ENCODE results near the gene NR3C2. TPM values are rescaled to one million over a fixed set of nuclear protein-coding genes. Genes with fewer than 3 reads are reported as not detected.

The NR3C2 gene
- polyA plus RNA-seq, 1 donor from 2014 or later = 0.06 TPM

DNA sequence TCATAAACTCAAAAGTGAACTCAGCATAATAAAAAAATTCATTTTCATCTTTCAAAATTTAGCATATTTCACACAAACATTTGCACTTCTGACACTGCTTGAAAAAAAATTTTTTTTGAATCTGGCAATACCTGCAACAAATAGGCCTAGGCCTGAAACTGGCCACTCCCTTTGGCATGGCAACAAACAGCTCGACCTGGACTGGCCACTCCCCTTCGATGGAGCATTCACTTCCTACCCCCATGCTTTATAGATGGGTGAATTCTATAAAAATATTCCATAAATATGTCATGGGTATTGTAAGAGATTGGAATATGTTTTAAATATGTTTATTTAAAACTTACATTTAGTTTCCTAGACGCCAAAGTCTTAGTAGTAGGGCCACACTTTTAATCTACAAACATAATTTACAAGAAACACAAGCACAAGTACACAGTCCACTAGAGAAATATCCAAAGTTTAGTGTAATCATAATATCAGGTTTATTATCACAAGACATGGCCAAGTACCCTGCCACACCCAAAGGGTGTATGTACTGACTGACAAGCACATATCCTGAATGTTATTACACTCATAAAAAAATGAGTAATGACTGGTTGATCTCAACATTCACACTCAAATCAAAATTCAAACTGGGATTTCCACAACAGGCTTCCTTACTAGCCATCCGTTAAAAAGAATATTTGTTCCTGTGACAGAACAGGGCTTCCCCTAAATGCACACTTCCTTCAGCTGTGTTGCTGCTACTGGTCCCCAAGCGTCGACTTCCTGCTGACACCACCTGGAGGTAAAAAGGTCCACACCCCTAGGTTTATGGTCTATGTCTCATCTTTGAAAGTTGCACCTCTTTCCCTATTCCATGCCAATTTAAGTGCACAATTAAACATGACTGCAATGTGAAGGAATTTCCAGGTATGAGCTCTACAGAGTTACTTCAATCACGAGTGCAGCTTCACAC is 271.5 kb downstream of the NR3C2 start:
- Histone ChIP-seq H3K9ac (ENCODE audit: low read length) (no peak overlapping the region), H3F3A (ENCODE audit: insufficient read depth, low read length, poor library complexity, severe bottlenecking) (no peaks in the 10 kb centered on the region), H3K9me2 (ENCODE audit: insufficient read depth, low read length) (no peaks in the 10 kb centered on the region), H3K36me3 (ENCODE audit: insufficient read depth, low read length) (no peaks in the 10 kb centered on the region), H3K79me2 (replicated peaks; ENCODE audit: insufficient read depth, low read length) (no peaks in the 10 kb centered on the region), H4K20me1 (ENCODE audit: insufficient read depth) (no peaks in the 10 kb centered on the region), H3K9me3 (ENCODE audit: low read length) (no peaks in the 10 kb centered on the region), H3K27me3 (ENCODE audit: insufficient read depth, low read depth, low read length) (no peaks in the 10 kb centered on the region), H3K4me2 (ENCODE audit: low read length) (no peak overlapping the region), H3K27ac (ENCODE audit: low read length) (no peak overlapping the region), H3K4me3 (ENCODE audit: low read length) (no peak overlapping the region), H2AFZ (ENCODE audit: low read depth, low read length) (no peak overlapping the region)
- no peak for TF ChIP-seq POLR2AphosphoS5 (IDR thresholded peaks at IDR 0.05)
- TF ChIP-seq MXI1 (conservative IDR thresholded peaks at IDR 0.05; ENCODE audit: poor library complexity, severe bottlenecking) = no peak
- TF ChIP-seq SMC3 (conservative IDR thresholded peaks at IDR 0.05; ENCODE audit: poor library complexity) = no peak
- TF ChIP-seq RAD21 (conservative IDR thresholded peaks at IDR 0.05) = no peak
- TF ChIP-seq, protein P1, sequence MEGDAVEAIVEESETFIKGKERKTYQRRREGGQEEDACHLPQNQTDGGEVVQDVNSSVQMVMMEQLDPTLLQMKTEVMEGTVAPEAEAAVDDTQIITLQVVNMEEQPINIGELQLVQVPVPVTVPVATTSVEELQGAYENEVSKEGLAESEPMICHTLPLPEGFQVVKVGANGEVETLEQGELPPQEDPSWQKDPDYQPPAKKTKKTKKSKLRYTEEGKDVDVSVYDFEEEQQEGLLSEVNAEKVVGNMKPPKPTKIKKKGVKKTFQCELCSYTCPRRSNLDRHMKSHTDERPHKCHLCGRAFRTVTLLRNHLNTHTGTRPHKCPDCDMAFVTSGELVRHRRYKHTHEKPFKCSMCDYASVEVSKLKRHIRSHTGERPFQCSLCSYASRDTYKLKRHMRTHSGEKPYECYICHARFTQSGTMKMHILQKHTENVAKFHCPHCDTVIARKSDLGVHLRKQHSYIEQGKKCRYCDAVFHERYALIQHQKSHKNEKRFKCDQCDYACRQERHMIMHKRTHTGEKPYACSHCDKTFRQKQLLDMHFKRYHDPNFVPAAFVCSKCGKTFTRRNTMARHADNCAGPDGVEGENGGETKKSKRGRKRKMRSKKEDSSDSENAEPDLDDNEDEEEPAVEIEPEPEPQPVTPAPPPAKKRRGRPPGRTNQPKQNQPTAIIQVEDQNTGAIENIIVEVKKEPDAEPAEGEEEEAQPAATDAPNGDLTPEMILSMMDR (IDR thresholded peaks at IDR 0.05; ENCODE audit: poor library complexity, severe bottlenecking) = no peak
- no peak for TF ChIP-seq EZH2 (IDR thresholded peaks at IDR 0.05; ENCODE audit: borderline replicate concordance, insufficient read depth, low read length, poor library complexity, severe bottlenecking)
- TF ChIP-seq, protein P2, sequence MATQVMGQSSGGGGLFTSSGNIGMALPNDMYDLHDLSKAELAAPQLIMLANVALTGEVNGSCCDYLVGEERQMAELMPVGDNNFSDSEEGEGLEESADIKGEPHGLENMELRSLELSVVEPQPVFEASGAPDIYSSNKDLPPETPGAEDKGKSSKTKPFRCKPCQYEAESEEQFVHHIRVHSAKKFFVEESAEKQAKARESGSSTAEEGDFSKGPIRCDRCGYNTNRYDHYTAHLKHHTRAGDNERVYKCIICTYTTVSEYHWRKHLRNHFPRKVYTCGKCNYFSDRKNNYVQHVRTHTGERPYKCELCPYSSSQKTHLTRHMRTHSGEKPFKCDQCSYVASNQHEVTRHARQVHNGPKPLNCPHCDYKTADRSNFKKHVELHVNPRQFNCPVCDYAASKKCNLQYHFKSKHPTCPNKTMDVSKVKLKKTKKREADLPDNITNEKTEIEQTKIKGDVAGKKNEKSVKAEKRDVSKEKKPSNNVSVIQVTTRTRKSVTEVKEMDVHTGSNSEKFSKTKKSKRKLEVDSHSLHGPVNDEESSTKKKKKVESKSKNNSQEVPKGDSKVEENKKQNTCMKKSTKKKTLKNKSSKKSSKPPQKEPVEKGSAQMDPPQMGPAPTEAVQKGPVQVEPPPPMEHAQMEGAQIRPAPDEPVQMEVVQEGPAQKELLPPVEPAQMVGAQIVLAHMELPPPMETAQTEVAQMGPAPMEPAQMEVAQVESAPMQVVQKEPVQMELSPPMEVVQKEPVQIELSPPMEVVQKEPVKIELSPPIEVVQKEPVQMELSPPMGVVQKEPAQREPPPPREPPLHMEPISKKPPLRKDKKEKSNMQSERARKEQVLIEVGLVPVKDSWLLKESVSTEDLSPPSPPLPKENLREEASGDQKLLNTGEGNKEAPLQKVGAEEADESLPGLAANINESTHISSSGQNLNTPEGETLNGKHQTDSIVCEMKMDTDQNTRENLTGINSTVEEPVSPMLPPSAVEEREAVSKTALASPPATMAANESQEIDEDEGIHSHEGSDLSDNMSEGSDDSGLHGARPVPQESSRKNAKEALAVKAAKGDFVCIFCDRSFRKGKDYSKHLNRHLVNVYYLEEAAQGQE (IDR thresholded peaks at IDR 0.05; ENCODE audit: borderline replicate concordance) = no peak
- TF ChIP-seq EP300 (conservative IDR thresholded peaks at IDR 0.05; ENCODE audit: poor library complexity, severe bottlenecking) = no peak
- no peak for TF ChIP-seq TAF1 (IDR thresholded peaks at IDR 0.05; ENCODE audit: low read depth)

DNA sequence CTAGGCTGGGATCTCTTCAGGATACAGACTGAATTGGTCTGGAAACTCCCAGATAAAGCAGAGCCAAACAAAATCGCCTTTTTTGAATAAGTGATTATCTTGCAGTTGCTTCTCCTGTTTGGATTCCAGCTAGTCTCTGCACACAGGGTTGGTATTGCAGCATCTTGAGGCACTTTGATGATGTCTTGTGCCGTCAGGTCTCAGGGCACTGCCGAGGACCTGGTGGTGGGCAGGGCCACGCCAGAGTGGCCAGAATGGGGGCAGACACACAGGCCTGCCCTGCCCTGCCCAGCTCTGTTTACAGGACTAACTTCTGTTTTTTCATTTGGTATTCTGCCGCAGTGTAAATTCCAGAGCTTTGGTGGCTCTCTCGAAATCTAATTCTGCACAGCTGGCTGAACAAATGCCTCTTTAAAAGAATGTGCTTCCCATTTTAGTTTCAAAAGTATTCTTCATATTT is 276.1 kb downstream of the NR3C2 start:
- H3K4me3 ChIP-seq (ENCODE audit: low read length) = no peak overlapping the region
- TF ChIP-seq, protein P1 (IDR thresholded peaks at IDR 0.05; ENCODE audit: poor library complexity, severe bottlenecking) = no peak
- TF ChIP-seq POLR2AphosphoS5 (IDR thresholded peaks at IDR 0.05) = no peak
- no peak for TF ChIP-seq EZH2 (IDR thresholded peaks at IDR 0.05; ENCODE audit: borderline replicate concordance, insufficient read depth, low read length, poor library complexity, severe bottlenecking)
- TF ChIP-seq TAF1 (IDR thresholded peaks at IDR 0.05; ENCODE audit: low read depth) = no peak
- TF ChIP-seq, protein P2 (IDR thresholded peaks at IDR 0.05; ENCODE audit: borderline replicate concordance) = no peak
- no peak for TF ChIP-seq RAD21 (conservative IDR thresholded peaks at IDR 0.05)
- TF ChIP-seq EP300 (conservative IDR thresholded peaks at IDR 0.05; ENCODE audit: poor library complexity, severe bottlenecking) = no peak
- no peak for TF ChIP-seq SMC3 (conservative IDR thresholded peaks at IDR 0.05; ENCODE audit: poor library complexity)
- TF ChIP-seq MXI1 (conservative IDR thresholded peaks at IDR 0.05; ENCODE audit: poor library complexity, severe bottlenecking) = no peak
- H4K20me1 ChIP-seq (ENCODE audit: insufficient read depth) = no peaks in the 10 kb centered on the region
- H3K27ac ChIP-seq (ENCODE audit: low read length) = no peak overlapping the region
- no peaks in the 10 kb centered on the region for H3K9me2 ChIP-seq (ENCODE audit: insufficient read depth, low read length)
- H3K4me2 ChIP-seq (ENCODE audit: low read length) = no peak overlapping the region
- H3K27me3 ChIP-seq (ENCODE audit: insufficient read depth, low read depth, low read length) = no peaks in the 10 kb centered on the region
- H3K36me3 ChIP-seq (ENCODE audit: insufficient read depth, low read length) = no peaks in the 10 kb centered on the region
- no peaks in the 10 kb centered on the region for H3K79me2 ChIP-seq (replicated peaks; ENCODE audit: insufficient read depth, low read length)
- H3F3A ChIP-seq (ENCODE audit: insufficient read depth, low read length, poor library complexity, severe bottlenecking) = no peaks in the 10 kb centered on the region
- H2AFZ ChIP-seq (ENCODE audit: low read depth, low read length) = no peak overlapping the region
- no peak overlapping the region for H3K9ac ChIP-seq (ENCODE audit: low read length)
- H3K9me3 ChIP-seq (ENCODE audit: low read length) = no peaks in the 10 kb centered on the region

Data from neural cell (in vitro differentiated cells).